ENCODE measurements around the gene GRAMD2B. TPM values are rescaled to one million over a fixed set of nuclear protein-coding genes. Genes with fewer than 3 reads are reported as not detected.

Gene GRAMD2B
- polyA plus RNA-seq, 1 donor: 54.2 TPM

- Histone ChIP-seq H3K36me3 (ENCODE audit: control insufficient read depth, insufficient read depth, low read length) (no peaks in the 10 kb centered on the region), H3K4me3 (ENCODE audit: low read length) (no peak overlapping the region), H3K9me3 (ENCODE audit: control insufficient read depth, low read depth, low read length) (no peaks in the 10 kb centered on the region), H3K27ac (ENCODE audit: low read length) (no peak overlapping the region), H3K27me3 (ENCODE audit: control insufficient read depth, insufficient read depth, low read length) (no peaks in the 10 kb centered on the region), H3K4me1 (ENCODE audit: control insufficient read depth, insufficient read depth, low read length) (no peaks in the 10 kb centered on the region)
- DNase-seq: no peak
Observed at GRCh38 chr5:126508962-126509279, 85.7 kb downstream of the GRAMD2B start.

GRCh38 chr5:126509339-126509738 is 86.1 kb downstream of the GRAMD2B start:
- no peaks in the 10 kb centered on the region for H3K27me3 ChIP-seq (ENCODE audit: control insufficient read depth, insufficient read depth, low read length)
- no peaks in the 10 kb centered on the region for H3K9me3 ChIP-seq (ENCODE audit: control insufficient read depth, low read depth, low read length)
- no peak overlapping the region for H3K4me3 ChIP-seq (ENCODE audit: low read length)
- H3K4me1 ChIP-seq (ENCODE audit: control insufficient read depth, insufficient read depth, low read length): no peaks in the 10 kb centered on the region
- no peak overlapping the region for H3K27ac ChIP-seq (ENCODE audit: low read length)
- DNase-seq: no peak
- H3K36me3 ChIP-seq (ENCODE audit: control insufficient read depth, insufficient read depth, low read length): no peaks in the 10 kb centered on the region
- WGBS (ENCODE audit: insufficient coverage, low lambda C conversion rate): no CpG with 5 or more reads among the region's 5 CpGs

GRCh38 chr5:126511961-126512360 is 88.8 kb downstream of the GRAMD2B start:
- DNase-seq: no peak
- Histone ChIP-seq H3K4me3 (ENCODE audit: low read length) (no peak overlapping the region), H3K4me1 (ENCODE audit: control insufficient read depth, insufficient read depth, low read length) (no peaks in the 10 kb centered on the region), H3K27me3 (ENCODE audit: control insufficient read depth, insufficient read depth, low read length) (no peaks in the 10 kb centered on the region), H3K9me3 (ENCODE audit: control insufficient read depth, low read depth, low read length) (no peaks in the 10 kb centered on the region), H3K36me3 (ENCODE audit: control insufficient read depth, insufficient read depth, low read length) (no peaks in the 10 kb centered on the region), H3K27ac (ENCODE audit: low read length) (no peak overlapping the region)
- WGBS (ENCODE audit: insufficient coverage, low lambda C conversion rate): no CpG with 5 or more reads among the region's 1 CpG

GRCh38 chr5:126512451-126512850 is 89.2 kb downstream of the GRAMD2B start:
- no peak for DNase-seq
- WGBS (ENCODE audit: insufficient coverage, low lambda C conversion rate): no CpG with 5 or more reads among the region's 3 CpGs
- no peaks in the 10 kb centered on the region for H3K4me1 ChIP-seq (ENCODE audit: control insufficient read depth, insufficient read depth, low read length)
- no peak overlapping the region for H3K27ac ChIP-seq (ENCODE audit: low read length)
- H3K36me3 ChIP-seq (ENCODE audit: control insufficient read depth, insufficient read depth, low read length): no peaks in the 10 kb centered on the region
- H3K4me3 ChIP-seq (ENCODE audit: low read length): no peak overlapping the region
- H3K9me3 ChIP-seq (ENCODE audit: control insufficient read depth, low read depth, low read length): no peaks in the 10 kb centered on the region
- no peaks in the 10 kb centered on the region for H3K27me3 ChIP-seq (ENCODE audit: control insufficient read depth, insufficient read depth, low read length)

GRCh38 chr5:126513302-126513701 is 90.1 kb downstream of the GRAMD2B start:
- no peaks in the 10 kb centered on the region for H3K36me3 ChIP-seq (ENCODE audit: control insufficient read depth, insufficient read depth, low read length)
- no CpG with 5 or more reads among the region's 2 CpGs for WGBS (ENCODE audit: insufficient coverage, low lambda C conversion rate)
- H3K9me3 ChIP-seq (ENCODE audit: control insufficient read depth, low read depth, low read length): no peaks in the 10 kb centered on the region
- no peaks in the 10 kb centered on the region for H3K4me1 ChIP-seq (ENCODE audit: control insufficient read depth, insufficient read depth, low read length)
- no peak overlapping the region for H3K27ac ChIP-seq (ENCODE audit: low read length)
- H3K4me3 ChIP-seq (ENCODE audit: low read length): no peak overlapping the region
- no peaks in the 10 kb centered on the region for H3K27me3 ChIP-seq (ENCODE audit: control insufficient read depth, insufficient read depth, low read length)
- DNase-seq: no peak

- DNase-seq: no peak
- 70% methylated on average over 2 of the region's 4 CpGs for WGBS (ENCODE audit: insufficient coverage, low lambda C conversion rate)
- H3K36me3 ChIP-seq (ENCODE audit: control insufficient read depth, insufficient read depth, low read length): no peaks in the 10 kb centered on the region
- no peaks in the 10 kb centered on the region for H3K9me3 ChIP-seq (ENCODE audit: control insufficient read depth, low read depth, low read length)
- no peaks in the 10 kb centered on the region for H3K4me1 ChIP-seq (ENCODE audit: control insufficient read depth, insufficient read depth, low read length)
- no peak overlapping the region for H3K27ac ChIP-seq (ENCODE audit: low read length)
- no peaks in the 10 kb centered on the region for H3K27me3 ChIP-seq (ENCODE audit: control insufficient read depth, insufficient read depth, low read length)
- H3K4me3 ChIP-seq (ENCODE audit: low read length): no peak overlapping the region
Observed at GRCh38 chr5:126513703-126514102, 90.5 kb downstream of the GRAMD2B start.

- H3K27ac ChIP-seq (ENCODE audit: low read length): no peak overlapping the region
- no CpG with 5 or more reads among the region's 4 CpGs for WGBS (ENCODE audit: insufficient coverage, low lambda C conversion rate)
- no peaks in the 10 kb centered on the region for H3K27me3 ChIP-seq (ENCODE audit: control insufficient read depth, insufficient read depth, low read length)
Observed at GRCh38 chr5:126514131-126514557, 90.9 kb downstream of the GRAMD2B start.

GRCh38 chr5:126514558-126515141 is 91.4 kb downstream of the GRAMD2B start:
- DNase-seq: no peak
- no peak overlapping the region for H3K4me3 ChIP-seq (ENCODE audit: low read length)

More at GRCh38 chr5:126514131-126514557, 90.9 kb downstream of the GRAMD2B start:
- Histone ChIP-seq H3K4me3 (ENCODE audit: low read length) (no peak overlapping the region), H3K4me1 (ENCODE audit: control insufficient read depth, insufficient read depth, low read length) (no peaks in the 10 kb centered on the region), H3K36me3 (ENCODE audit: control insufficient read depth, insufficient read depth, low read length) (no peaks in the 10 kb centered on the region), H3K9me3 (ENCODE audit: control insufficient read depth, low read depth, low read length) (no peaks in the 10 kb centered on the region)
- no peak for DNase-seq

GRCh38 chr5:126515337-126515736 is 92.1 kb downstream of the GRAMD2B start:
- H3K36me3 ChIP-seq (ENCODE audit: control insufficient read depth, insufficient read depth, low read length): no peaks in the 10 kb centered on the region
- H3K4me1 ChIP-seq (ENCODE audit: control insufficient read depth, insufficient read depth, low read length): no peaks in the 10 kb centered on the region
- H3K9me3 ChIP-seq (ENCODE audit: control insufficient read depth, low read depth, low read length): no peaks in the 10 kb centered on the region
- no peak overlapping the region for H3K4me3 ChIP-seq (ENCODE audit: low read length)
- no peaks in the 10 kb centered on the region for H3K27me3 ChIP-seq (ENCODE audit: control insufficient read depth, insufficient read depth, low read length)
- no peak for DNase-seq
- H3K27ac ChIP-seq (ENCODE audit: low read length): no peak overlapping the region

More at GRCh38 chr5:126514558-126515141, 91.4 kb downstream of the GRAMD2B start:
- no peak overlapping the region for H3K27ac ChIP-seq (ENCODE audit: low read length)
- H3K4me1 ChIP-seq (ENCODE audit: control insufficient read depth, insufficient read depth, low read length): no peaks in the 10 kb centered on the region
- no peaks in the 10 kb centered on the region for H3K9me3 ChIP-seq (ENCODE audit: control insufficient read depth, low read depth, low read length)
- no peaks in the 10 kb centered on the region for H3K27me3 ChIP-seq (ENCODE audit: control insufficient read depth, insufficient read depth, low read length)
- 94% methylated on average over 3 of the region's 9 CpGs for WGBS (ENCODE audit: insufficient coverage, low lambda C conversion rate)
- no peaks in the 10 kb centered on the region for H3K36me3 ChIP-seq (ENCODE audit: control insufficient read depth, insufficient read depth, low read length)

GRCh38 chr5:126516133-126516532 is 92.9 kb downstream of the GRAMD2B start:
- H3K27ac ChIP-seq (ENCODE audit: low read length): no peak overlapping the region
- no peaks in the 10 kb centered on the region for H3K27me3 ChIP-seq (ENCODE audit: control insufficient read depth, insufficient read depth, low read length)
- no peaks in the 10 kb centered on the region for H3K4me1 ChIP-seq (ENCODE audit: control insufficient read depth, insufficient read depth, low read length)
- WGBS (ENCODE audit: insufficient coverage, low lambda C conversion rate): 83% methylated on average over 1 of the region's 1 CpG
- no peaks in the 10 kb centered on the region for H3K9me3 ChIP-seq (ENCODE audit: control insufficient read depth, low read depth, low read length)
- no peak for DNase-seq
- H3K4me3 ChIP-seq (ENCODE audit: low read length): no peak overlapping the region
- no peaks in the 10 kb centered on the region for H3K36me3 ChIP-seq (ENCODE audit: control insufficient read depth, insufficient read depth, low read length)

- H3K36me3 ChIP-seq (ENCODE audit: control insufficient read depth, insufficient read depth, low read length): no peaks in the 10 kb centered on the region
- H3K27ac ChIP-seq (ENCODE audit: low read length): no peak overlapping the region
- H3K27me3 ChIP-seq (ENCODE audit: control insufficient read depth, insufficient read depth, low read length): no peaks in the 10 kb centered on the region
- no peaks in the 10 kb centered on the region for H3K9me3 ChIP-seq (ENCODE audit: control insufficient read depth, low read depth, low read length)
- no peak overlapping the region for H3K4me3 ChIP-seq (ENCODE audit: low read length)
- H3K4me1 ChIP-seq (ENCODE audit: control insufficient read depth, insufficient read depth, low read length): no peaks in the 10 kb centered on the region
- no peak for DNase-seq
Observed at GRCh38 chr5:126516852-126517251, 93.6 kb downstream of the GRAMD2B start.

Measured in large intestine (tissue), 3 donors.